Activated CD4-positive, alpha-beta memory T cell treated with anti-CD3 and anti-CD28 coated beads for 36 hours (primary cell): ENCODE measurements around the gene SPDYE18. TPM values are rescaled to one million over a fixed set of nuclear protein-coding genes. Genes with fewer than 3 reads are reported as not detected.
"Not testable (repeated sequence)": the region's sequence is repeated elsewhere in the genome, so short reads cannot be mapped to it uniquely, and the experiment has no call there.

Source experiments
- CTCF ChIA-PET: fragments of 350-600 bp; sonication (Branson Sonifier 250); formaldehyde crosslinking; loops from one replicate; lab custom pipeline; 2021; ENCODE audit warnings: antibody characterized with exemption, inconsistent platforms; lab: Charles Lee
- POLR2A ChIA-PET: fragments of 350-600 bp; sonication (Branson Sonifier 250); formaldehyde crosslinking; loops from one replicate; lab custom pipeline; 2021; ENCODE audit warnings: antibody characterized with exemption; lab: Charles Lee
- DNase-seq: peaks from one replicate; pipeline ENCODE4 v3.0.0-alpha.2; 2020
- H3K27ac Mint-ChIP-seq: one replicate; pipeline ENCODE4 v1.8.0; 2021; ENCODE audit warnings: mixed read lengths
- H3K27me3 Mint-ChIP-seq: one replicate; pipeline ENCODE4 v1.8.0; 2021; ENCODE audit warnings: mixed read lengths
- H3K36me3 Mint-ChIP-seq: one replicate; pipeline ENCODE4 v1.8.0; 2021; ENCODE audit warnings: mixed read lengths
- H3K4me1 Mint-ChIP-seq: one replicate; pipeline ENCODE4 v1.8.0; 2021; ENCODE audit warnings: low read depth, mixed read lengths
- H3K4me3 Mint-ChIP-seq: one replicate; pipeline ENCODE4 v1.8.0; 2021; ENCODE audit warnings: mild to moderate bottlenecking, mixed read lengths
- H3K9me3 Mint-ChIP-seq: one replicate; pipeline ENCODE4 v1.8.0; 2021; ENCODE audit warnings: mixed read lengths
- intact Hi-C: fragments of 100-400 bp; cut with micrococcal nuclease; formaldehyde crosslinking; loops from one replicate; pipeline ENCODE4 v1.15.1; 2023
- total RNA-seq, 2 experiments: library from RNA; stranded (reverse); gene quantifications; one replicate each; pipeline ENCODE4 v1.2.3, GENCODE V29; 2021

Gene SPDYE18
- total RNA-seq, 2 experiments from 2014 or later = not detected

GRCh38 chr7:77074786-77075396 is 12.5 kb upstream of the SPDYE18 start:
- H3K4me3 Mint-ChIP-seq, DNase-seq, H3K4me1 Mint-ChIP-seq, intact Hi-C loops, CTCF ChIA-PET, POLR2A ChIA-PET, H3K27ac Mint-ChIP-seq, H3K27me3 Mint-ChIP-seq: not testable (repeated sequence)
- H3K9me3 Mint-ChIP-seq = peaks cover 11% of the 10 kb centered on the region
- H3K36me3 Mint-ChIP-seq = peaks cover 25% of the 10 kb centered on the region

GRCh38 chr7:77071108-77071507 is 8.8 kb upstream of the SPDYE18 start:
- CTCF ChIA-PET, DNase-seq, POLR2A ChIA-PET, H3K27me3 Mint-ChIP-seq, H3K27ac Mint-ChIP-seq, intact Hi-C loops, H3K4me3 Mint-ChIP-seq: not testable (repeated sequence)
- H3K9me3 Mint-ChIP-seq = peaks cover 22% of the 10 kb centered on the region
- H3K4me1 Mint-ChIP-seq = peaks cover 14% of the 10 kb centered on the region
- peaks cover 25% of the 10 kb centered on the region for H3K36me3 Mint-ChIP-seq

GRCh38 chr7:77065869-77066268 is 3.5 kb upstream of the SPDYE18 start:
- intact Hi-C loops, H3K4me3 Mint-ChIP-seq, H3K27ac Mint-ChIP-seq, POLR2A ChIA-PET, CTCF ChIA-PET, H3K27me3 Mint-ChIP-seq, DNase-seq: not testable (repeated sequence)
- Mint-ChIP-seq H3K9me3 (peaks cover 11% of the 10 kb centered on the region), H3K36me3 (peaks cover 12% of the 10 kb centered on the region), H3K4me1 (peaks cover 14% of the 10 kb centered on the region)

GRCh38 chr7:77063732-77064131 is 1.4 kb upstream of the SPDYE18 start:
- H3K4me3 Mint-ChIP-seq, H3K4me1 Mint-ChIP-seq, H3K27ac Mint-ChIP-seq, intact Hi-C loops, H3K27me3 Mint-ChIP-seq, POLR2A ChIA-PET, DNase-seq, CTCF ChIA-PET, H3K36me3 Mint-ChIP-seq: not testable (repeated sequence)
- H3K9me3 Mint-ChIP-seq = peaks cover 11% of the 10 kb centered on the region

- H3K4me1 Mint-ChIP-seq, H3K27me3 Mint-ChIP-seq, CTCF ChIA-PET, DNase-seq, intact Hi-C loops, H3K27ac Mint-ChIP-seq, POLR2A ChIA-PET, H3K9me3 Mint-ChIP-seq, H3K4me3 Mint-ChIP-seq, H3K36me3 Mint-ChIP-seq: not testable (repeated sequence)
Observed at GRCh38 chr7:77032261-77032660, 30.1 kb downstream of the SPDYE18 start, which contains the start of gene SPDYE17. TSS of gene SPDYE17 (minus strand) at chr7:77032361. CDS start at chr7:77030570, 1,791 bp downstream.

GRCh38 chr7:77026349-77026748 is 36.0 kb downstream of the SPDYE18 start:
- H3K4me1 Mint-ChIP-seq, H3K36me3 Mint-ChIP-seq, H3K27me3 Mint-ChIP-seq, intact Hi-C loops, H3K4me3 Mint-ChIP-seq, CTCF ChIA-PET, H3K9me3 Mint-ChIP-seq, POLR2A ChIA-PET, H3K27ac Mint-ChIP-seq, DNase-seq: not testable (repeated sequence)

GRCh38 chr7:77010074-77010680 is 52.2 kb downstream of the SPDYE18 start:
- H3K36me3 Mint-ChIP-seq, POLR2A ChIA-PET, H3K27me3 Mint-ChIP-seq, DNase-seq, H3K4me1 Mint-ChIP-seq, H3K27ac Mint-ChIP-seq, H3K4me3 Mint-ChIP-seq, intact Hi-C loops, CTCF ChIA-PET, H3K9me3 Mint-ChIP-seq: not testable (repeated sequence)

- H3K27me3 Mint-ChIP-seq, H3K27ac Mint-ChIP-seq, intact Hi-C loops, POLR2A ChIA-PET, H3K4me3 Mint-ChIP-seq, H3K9me3 Mint-ChIP-seq, H3K36me3 Mint-ChIP-seq, DNase-seq, H3K4me1 Mint-ChIP-seq: not testable (repeated sequence)
- CTCF ChIA-PET = interaction anchor here (0.7 kb wide), 1 partner anchor 244 kb away, joined by 3 read pairs; no protein-coding TSS in a partner anchor
Observed at GRCh38 chr7:77008000-77008399, 54.4 kb downstream of the SPDYE18 start.

- H3K4me1 Mint-ChIP-seq, DNase-seq, CTCF ChIA-PET, H3K36me3 Mint-ChIP-seq, H3K27me3 Mint-ChIP-seq, H3K27ac Mint-ChIP-seq, intact Hi-C loops, H3K4me3 Mint-ChIP-seq, H3K9me3 Mint-ChIP-seq, POLR2A ChIA-PET: not testable (repeated sequence)
Observed at GRCh38 chr7:77006127-77007110, 55.9 kb downstream of the SPDYE18 start.

- H3K27me3 Mint-ChIP-seq, H3K36me3 Mint-ChIP-seq, H3K9me3 Mint-ChIP-seq, H3K27ac Mint-ChIP-seq, POLR2A ChIA-PET, CTCF ChIA-PET, H3K4me3 Mint-ChIP-seq, H3K4me1 Mint-ChIP-seq, DNase-seq, intact Hi-C loops: not testable (repeated sequence)
Observed at GRCh38 chr7:77005461-77006057, 56.8 kb downstream of the SPDYE18 start.

GRCh38 chr7:77004151-77004550 is 58.2 kb downstream of the SPDYE18 start:
- H3K36me3 Mint-ChIP-seq, POLR2A ChIA-PET: not testable (repeated sequence)

GRCh38 chr7:77003241-77003640 is 59.1 kb downstream of the SPDYE18 start:
- H3K4me1 Mint-ChIP-seq, H3K36me3 Mint-ChIP-seq, DNase-seq, CTCF ChIA-PET, H3K27me3 Mint-ChIP-seq, POLR2A ChIA-PET, H3K27ac Mint-ChIP-seq, intact Hi-C loops, H3K9me3 Mint-ChIP-seq, H3K4me3 Mint-ChIP-seq: not testable (repeated sequence)

More at GRCh38 chr7:77004151-77004550, 58.2 kb downstream of the SPDYE18 start:
- CTCF ChIA-PET, H3K4me3 Mint-ChIP-seq, H3K27me3 Mint-ChIP-seq, intact Hi-C loops, H3K4me1 Mint-ChIP-seq, H3K27ac Mint-ChIP-seq, DNase-seq, H3K9me3 Mint-ChIP-seq: not testable (repeated sequence)
